ENCODE measurements around the gene SMO.
"Not testable (repeated sequence)": the region's sequence is repeated elsewhere in the genome, so short reads cannot be mapped to it uniquely, and the experiment has no call there.

Gene SMO

DNA sequence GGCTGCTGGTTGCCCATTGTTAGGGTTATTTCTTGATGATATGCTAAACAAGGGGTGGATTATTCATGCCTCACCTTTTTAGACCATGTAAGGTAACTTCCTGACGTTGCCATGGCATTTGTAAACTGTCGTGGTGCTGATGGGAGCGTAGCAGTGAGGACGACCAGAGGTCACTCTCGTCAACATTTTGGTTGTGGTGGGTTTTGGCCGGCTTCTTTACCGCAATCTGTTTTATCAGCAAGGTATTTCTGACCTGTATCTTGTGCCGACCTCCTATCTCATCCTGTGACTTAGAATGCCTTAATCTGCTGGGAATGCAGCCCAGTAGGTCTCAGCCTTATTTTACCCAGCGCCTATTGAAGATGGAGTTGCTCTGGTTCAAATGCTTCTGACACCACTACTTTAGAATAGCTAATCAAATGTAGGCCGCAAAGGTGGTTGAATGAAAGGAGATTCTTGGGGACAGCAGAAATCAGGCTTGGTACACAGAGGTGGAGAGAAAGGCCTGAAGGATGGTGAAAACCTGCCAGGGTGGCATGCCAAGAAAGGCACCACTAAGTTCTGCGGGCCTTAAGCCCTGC, 17.9 kb upstream of the SMO start:
- DNase-seq: no peak

- not testable (repeated sequence) for DNase-seq
Observed at GRCh38 chr7:129173861-129174260, 14.6 kb upstream of the SMO start.

- no peak for DNase-seq
Observed at GRCh38 chr7:129176916-129177710, 11.3 kb upstream of the SMO start.

DNA sequence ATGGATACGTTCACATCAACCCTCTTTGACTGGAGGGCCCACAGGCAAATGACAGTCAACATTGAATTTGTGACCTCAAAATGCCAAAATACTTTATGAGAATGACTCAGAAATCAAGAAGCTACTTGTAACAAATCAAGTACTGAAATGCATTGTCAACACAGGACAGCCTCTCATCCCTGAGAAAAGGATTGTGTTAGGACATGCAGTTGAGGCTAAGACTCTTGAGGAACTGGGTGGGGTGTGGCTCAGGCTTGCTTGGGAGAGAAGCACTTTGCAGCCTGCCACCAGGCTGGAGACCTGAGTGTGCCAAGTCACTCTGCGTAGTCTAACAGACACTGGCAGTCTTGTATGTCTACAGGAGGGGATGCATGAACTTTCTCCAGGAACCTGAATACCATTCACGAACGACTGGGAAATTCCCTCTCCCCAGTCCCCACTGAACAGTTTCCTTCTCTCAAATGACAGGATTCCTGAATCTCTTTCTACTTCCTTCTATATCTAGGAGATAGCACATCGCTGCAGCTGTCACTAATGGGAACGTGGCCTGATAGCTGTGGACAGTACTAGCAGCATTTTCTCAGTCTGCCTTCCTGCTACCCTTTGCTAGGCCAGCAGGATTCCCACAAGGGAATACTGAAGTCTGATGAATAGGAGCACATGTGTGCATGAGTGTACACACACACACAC, 3.3 kb upstream of the SMO start:
- no peak for DNase-seq

- no peak for DNase-seq
Observed at GRCh38 chr7:129186749-129187260, 1.6 kb upstream of the SMO start.

DNA sequence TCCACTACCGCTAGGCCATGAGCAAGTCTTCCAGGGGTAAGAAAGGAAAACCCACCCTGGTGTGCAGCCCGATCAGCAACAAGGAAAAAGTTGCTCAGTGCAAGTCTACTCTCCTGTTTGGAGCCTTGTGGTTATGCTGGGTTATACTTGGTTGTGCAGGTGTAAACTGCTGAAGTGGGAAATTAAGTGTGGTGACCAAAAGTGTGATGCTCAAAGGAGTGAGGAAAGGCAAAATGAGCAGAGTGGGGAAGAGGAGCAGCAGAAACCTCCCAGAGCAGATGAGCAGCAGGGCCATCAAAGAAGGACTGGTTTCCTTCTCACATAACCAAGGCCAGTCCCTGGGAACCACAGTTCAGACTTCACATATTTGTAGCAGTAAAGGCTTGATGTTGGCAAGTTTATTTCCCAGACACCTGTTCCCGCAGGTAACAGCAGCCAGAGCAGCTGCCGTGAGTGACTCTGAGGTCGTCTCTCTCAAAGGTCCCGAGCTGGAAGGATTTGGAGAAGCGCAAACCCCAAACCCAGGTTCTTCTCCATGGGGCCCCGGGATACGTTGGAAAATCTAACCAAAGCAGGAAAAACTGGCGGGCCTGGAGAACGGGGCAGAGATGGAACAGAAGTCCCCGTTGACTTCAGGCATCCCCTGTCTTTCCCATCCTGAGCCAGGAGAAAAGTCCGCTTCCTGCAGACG, 607 bp upstream of the SMO start:
- DNase-seq: no peak

DNA sequence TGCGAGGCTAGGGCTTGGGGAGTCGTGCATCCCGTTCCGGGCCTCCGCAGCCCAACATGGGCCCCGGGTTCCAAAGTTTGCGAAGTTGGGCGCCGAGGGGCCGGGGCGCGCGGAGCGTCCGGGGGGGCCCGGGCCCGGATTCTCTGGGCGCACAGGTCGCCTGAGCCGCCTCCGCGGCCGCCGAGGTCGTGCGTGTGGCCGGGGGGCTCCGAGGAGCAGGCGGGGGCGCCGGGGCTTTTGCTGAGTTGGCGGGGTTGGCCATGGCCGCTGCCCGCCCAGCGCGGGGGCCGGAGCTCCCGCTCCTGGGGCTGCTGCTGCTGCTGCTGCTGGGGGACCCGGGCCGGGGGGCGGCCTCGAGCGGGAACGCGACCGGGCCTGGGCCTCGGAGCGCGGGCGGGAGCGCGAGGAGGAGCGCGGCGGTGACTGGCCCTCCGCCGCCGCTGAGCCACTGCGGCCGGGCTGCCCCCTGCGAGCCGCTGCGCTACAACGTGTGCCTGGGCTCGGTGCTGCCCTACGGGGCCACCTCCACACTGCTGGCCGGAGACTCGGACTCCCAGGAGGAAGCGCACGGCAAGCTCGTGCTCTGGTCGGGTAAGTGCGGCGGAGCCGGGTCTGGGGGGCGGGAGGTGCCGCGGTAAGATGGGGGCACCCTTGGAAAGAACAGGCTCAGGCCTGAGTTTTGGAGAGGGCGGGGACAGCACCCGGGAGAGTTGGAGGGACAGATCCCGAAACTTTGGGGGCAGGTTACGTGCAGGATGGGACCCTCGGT, 643 bp downstream of the SMO start:
- DNase-seq: no peak

DNA sequence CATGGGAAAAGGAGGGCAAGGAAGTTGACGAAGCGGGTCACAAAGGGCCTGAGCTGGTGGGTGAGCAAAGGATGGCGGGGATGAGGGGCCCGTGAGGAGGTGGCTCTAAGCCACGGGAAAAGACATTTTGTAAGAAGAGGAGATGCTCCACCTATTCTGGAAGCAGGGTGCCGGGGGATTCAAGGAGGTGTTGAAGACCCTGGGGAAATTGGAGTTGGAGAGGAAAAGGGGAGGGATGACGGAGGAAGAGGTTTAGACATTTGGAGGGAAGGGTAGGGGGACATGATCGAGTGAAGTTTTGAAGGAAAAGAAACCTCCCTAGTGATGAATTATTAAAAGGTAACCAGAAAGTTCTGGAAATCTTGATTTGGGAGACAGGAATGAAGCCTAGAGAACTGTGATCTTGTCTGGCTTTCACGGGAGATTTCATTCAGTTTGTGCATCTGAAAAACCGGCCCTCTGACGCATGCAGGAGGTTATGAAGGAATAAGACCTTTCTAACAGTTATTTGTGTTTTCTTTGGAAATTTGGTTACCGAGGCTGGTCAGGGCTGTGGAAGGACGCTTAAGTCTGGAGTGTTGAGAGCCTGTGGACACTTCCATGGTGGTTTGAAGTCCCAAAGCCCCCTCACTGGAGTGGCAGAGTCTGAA, 1.4 kb downstream of the SMO start:
- no peak for DNase-seq

DNA sequence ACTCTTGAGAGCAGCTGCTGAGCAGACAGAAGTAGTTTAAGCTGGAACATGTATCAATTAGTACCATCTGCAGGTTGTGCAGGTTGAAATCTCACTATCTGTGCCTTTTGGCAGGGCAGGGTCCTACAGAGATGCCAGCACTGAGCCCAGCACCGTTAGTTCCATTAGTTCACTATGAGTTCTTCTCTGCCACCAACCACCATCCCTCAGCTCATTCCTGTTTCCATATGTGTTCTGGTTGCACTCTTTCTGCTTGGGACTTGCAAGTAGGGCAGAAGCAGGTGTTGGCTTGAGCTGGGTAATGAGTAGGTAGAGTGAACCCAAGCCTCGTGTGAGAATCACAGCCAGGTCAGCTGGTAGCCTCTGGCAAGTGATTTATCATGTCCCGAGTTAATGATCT, 2.8 kb downstream of the SMO start:
- DNase-seq: no peak

DNA sequence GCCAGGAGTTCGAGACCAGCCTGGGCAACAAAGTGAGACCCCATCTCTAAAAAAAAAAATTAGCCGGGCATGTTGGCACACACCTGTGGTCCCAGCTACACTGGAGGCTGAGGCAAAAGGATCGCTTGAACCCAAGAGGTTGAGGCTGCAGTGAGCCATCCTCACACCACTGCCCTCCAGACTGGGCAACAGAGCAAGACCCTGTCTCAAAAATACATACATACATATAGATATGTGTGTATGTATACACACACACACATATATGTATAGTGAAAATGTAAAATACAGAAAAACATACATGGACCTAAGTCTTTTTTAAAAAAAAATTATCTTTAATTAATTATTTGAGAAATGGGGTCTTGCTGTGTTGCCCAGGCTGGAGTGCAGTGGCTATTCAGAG, 5.5 kb downstream of the SMO start:
- DNase-seq: no peak

DNA sequence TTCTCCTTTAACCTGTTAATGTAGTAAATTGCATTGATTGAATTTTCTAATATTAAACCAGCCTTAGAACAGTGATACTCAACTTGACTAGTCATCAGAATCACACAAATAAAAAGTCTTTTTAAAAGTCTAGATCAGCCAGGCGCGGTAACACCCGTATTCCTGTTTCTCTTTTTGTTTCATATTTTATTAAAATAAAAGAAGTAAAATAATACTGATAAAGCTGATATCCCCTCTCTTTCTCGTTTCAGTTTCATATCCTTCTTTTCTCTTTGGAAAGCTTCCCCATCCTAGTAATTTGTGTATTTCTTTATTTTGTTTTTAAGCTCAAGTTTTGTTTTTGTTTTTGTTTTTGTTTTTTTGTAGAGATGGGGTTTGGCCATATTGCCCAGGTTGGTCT, 9.3 kb downstream of the SMO start:
- DNase-seq: no peak

DNA sequence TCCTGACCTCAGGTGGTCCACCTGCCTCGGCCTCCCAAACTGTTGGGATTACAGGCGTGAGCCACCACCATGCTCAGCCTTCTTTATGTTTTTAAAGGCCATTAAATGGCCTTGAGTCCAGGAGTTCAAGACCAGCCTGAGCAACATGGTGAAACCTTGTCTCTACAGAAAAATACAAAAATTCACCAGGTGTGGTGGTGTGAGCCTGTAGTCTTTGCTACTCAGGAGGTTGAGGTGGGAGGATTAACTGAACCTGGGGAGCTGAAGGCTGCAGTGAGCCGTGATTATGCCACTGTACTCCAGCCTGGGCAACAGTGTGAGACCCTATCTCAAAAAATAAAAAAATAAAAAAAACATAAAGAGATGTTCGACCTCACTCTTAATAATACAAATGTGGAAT, 11.0 kb downstream of the SMO start:
- DNase-seq: no peak

GRCh38 chr7:129202058-129202777, 13.8 kb downstream of the SMO start:
- no peak for DNase-seq

- no peak for DNase-seq
Observed at GRCh38 chr7:129203050-129203741, 14.8 kb downstream of the SMO start.

DNA sequence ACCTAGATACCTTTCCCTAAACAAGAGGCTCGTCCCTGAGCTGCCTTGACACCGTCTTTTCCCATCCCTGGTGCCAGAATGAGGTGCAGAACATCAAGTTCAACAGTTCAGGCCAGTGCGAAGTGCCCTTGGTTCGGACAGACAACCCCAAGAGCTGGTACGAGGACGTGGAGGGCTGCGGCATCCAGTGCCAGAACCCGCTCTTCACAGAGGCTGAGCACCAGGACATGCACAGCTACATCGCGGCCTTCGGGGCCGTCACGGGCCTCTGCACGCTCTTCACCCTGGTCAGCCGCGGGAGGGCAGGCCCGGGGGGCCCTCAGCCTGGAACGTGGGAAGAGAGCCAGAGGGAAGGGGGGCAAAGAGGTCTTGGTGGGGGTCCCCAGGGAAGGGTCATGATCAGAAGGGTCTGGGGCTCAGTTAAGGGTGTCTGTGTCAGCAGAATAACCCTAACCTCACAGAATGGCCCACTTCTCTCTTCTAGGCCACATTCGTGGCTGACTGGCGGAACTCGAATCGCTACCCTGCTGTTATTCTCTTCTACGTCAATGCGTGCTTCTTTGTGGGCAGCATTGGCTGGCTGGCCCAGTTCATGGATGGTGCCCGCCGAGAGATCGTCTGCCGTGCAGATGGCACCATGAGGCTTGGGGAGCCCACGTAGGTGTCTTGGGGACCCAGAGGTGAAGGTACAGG, 16.8 kb downstream of the SMO start:
- DNase-seq: no peak

- no peak for DNase-seq
Observed at GRCh38 chr7:129205987-129206785, 17.8 kb downstream of the SMO start.

DNA sequence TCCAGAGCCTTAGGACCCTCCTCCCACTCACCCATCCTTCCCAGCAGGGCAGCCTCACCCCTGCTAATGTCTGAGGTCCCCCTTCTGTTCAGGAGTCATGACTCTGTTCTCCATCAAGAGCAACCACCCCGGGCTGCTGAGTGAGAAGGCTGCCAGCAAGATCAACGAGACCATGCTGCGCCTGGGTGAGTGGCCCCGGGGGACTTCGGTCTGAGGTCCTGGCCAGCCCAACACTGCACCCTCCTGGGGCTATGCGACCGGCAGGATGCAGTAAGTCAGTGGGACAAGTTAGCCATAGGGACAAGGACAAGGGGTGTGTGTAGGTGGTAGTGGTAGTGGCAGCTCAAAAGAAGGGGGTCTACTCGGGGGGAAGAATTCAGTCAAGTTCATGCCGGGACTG, 20.2 kb downstream of the SMO start:
- DNase-seq: no peak

DNA sequence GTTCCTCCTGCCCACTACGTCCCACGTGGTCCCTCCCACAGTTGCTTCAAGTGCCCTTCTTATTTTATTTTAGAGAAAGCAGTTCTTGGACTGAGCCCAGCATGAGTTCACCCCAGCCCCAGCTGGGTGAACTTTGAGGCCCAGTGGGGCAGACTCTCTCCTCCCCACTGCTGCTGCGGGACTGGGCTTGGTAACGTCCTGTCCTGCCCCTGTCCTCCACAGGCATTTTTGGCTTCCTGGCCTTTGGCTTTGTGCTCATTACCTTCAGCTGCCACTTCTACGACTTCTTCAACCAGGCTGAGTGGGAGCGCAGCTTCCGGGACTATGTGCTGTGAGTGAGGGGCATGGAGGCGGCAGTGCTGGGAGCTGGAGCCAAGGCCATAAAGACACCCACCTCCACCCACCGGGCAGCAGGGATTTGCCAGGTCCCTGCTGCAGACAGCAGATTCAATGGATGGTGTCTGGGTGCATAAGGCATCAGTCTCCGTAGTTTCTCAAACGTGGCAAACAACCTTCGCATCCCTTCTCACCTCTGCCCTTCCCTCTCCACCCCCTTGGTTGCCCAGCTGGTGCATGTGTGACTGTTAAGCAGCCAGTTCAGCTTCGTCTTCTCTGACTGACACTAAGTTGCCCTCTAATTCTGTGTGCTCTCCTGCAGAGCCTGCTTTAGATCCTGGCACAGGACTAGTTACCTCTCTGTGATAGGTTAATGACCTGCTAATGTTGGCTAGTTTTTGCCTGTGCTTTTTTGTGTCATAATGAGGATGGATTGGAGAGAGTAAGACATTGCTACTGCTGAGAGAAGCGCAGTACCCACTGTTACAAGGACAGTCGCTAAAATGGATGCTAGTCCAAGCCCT, 20.9 kb downstream of the SMO start:
- DNase-seq: no peak
